H1 (cell line): ENCODE data around the gene TEKT4. TPM values are rescaled to one million over a fixed set of nuclear protein-coding genes. Genes with fewer than 3 reads are reported as not detected.

Experiments
- CTCF ChIA-PET: fragments of 300-600 bp; sonication (Branson Sonifier 250); formaldehyde crosslinking; loops from one replicate; lab custom pipeline; 2021; ENCODE audit not compliant: partially characterized antibody; lab: Charles Lee
- POLR2A ChIA-PET: fragments of 300-600 bp; sonication (Branson Sonifier 250); formaldehyde crosslinking; loops from one replicate; lab custom pipeline; 2021; ENCODE audit warnings: inconsistent platforms; ENCODE audit not compliant: partially characterized antibody; lab: Charles Lee
- DNase-seq, 2 experiments: peaks; one replicate each; pipeline versions ENCODE4 v3.0.0 to v3.0.0-alpha.2; 2010 to 2022; ENCODE audit warnings: low spot score in 2 of 2, low read depth in 1 of 2, mixed read lengths in 1 of 2
- FAIRE-seq: peaks from 2 replicates; lab custom pipeline; 2011; peaks lifted over from hg19 to GRCh38; lab: Jason Lieb, UNC
- H2AFZ ChIP-seq: 2 replicates; pipeline ENCODE4 v1.8.1; 2012; ENCODE audit warnings: low read length, inconsistent platforms
- H2AK5ac ChIP-seq: 2 replicates; pipeline ENCODE4 v1.6.1; 2013; ENCODE audit warnings: low read depth, low read length
- H2BK120ac ChIP-seq: replicated peaks from 2 replicates; pipeline ENCODE3; 2013; ENCODE audit warnings: low read depth, low read length, inconsistent platforms
- H2BK12ac ChIP-seq: 2 replicates; pipeline ENCODE4 v1.6.1; 2013; ENCODE audit warnings: low read depth, low read length
- H2BK15ac ChIP-seq: 2 replicates; pipeline ENCODE4 v1.6.1; 2013; ENCODE audit warnings: low read length
- H2BK20ac ChIP-seq: 2 replicates; pipeline ENCODE4 v1.6.1; 2013; ENCODE audit warnings: low read length
- H2BK5ac ChIP-seq: 2 replicates; pipeline ENCODE4 v1.6.1; 2013; ENCODE audit warnings: low read depth, low read length
- H3K14ac ChIP-seq: 2 replicates; pipeline ENCODE4 v1.6.1; 2013; ENCODE audit warnings: inconsistent platforms; ENCODE audit not compliant: insufficient read length
- H3K18ac ChIP-seq: 2 replicates; pipeline ENCODE4 v1.6.1; 2013; ENCODE audit warnings: low read length; ENCODE audit errors: extremely low read depth
- H3K23ac ChIP-seq: 2 replicates; pipeline ENCODE4 v1.6.1; 2013; ENCODE audit warnings: inconsistent platforms; ENCODE audit not compliant: insufficient read length
- H3K23me2 ChIP-seq: 2 replicates; pipeline ENCODE4 v1.6.1; 2013; ENCODE audit warnings: low read depth, low read length
- H3K27ac ChIP-seq: 2 replicates; pipeline ENCODE4 v1.6.1; 2011; ENCODE audit warnings: low read depth, low read length, inconsistent platforms
- H3K27me3 ChIP-seq, 4 experiments: replicated peaks in 1 of 4; 1 replicate in 1 of 4; 2 replicates in 3 of 4; pipeline versions ENCODE4 v1.6.1 to v1.8.1; 2011 to 2013; ENCODE audit warnings: low read length in 3 of 4, mild to moderate bottlenecking in 3 of 4, inconsistent platforms in 2 of 4, mixed read lengths in 2 of 4, moderate library complexity in 1 of 4; ENCODE audit not compliant: control insufficient read depth in 3 of 4, insufficient read depth in 3 of 4; ENCODE audit errors: extremely low read depth in 1 of 4
- H3K36me3 ChIP-seq, 4 experiments: 2 replicates each; pipeline versions ENCODE4 v1.6.1 to v1.8.1; 2011 to 2013; ENCODE audit warnings: mild to moderate bottlenecking in 4 of 4, low read length in 3 of 4, moderate library complexity in 2 of 4, control low read depth in 1 of 4, inconsistent platforms in 1 of 4; ENCODE audit not compliant: insufficient read depth in 4 of 4, control insufficient read depth in 2 of 4
- H3K4ac ChIP-seq: replicated peaks from 2 replicates; pipeline ENCODE3; 2013; ENCODE audit warnings: low read length, low read depth, mixed read lengths, inconsistent platforms; ENCODE audit not compliant: insufficient read length
- H3K4me1 ChIP-seq, 4 experiments: replicated peaks in 1 of 4; 1 replicate in 1 of 4; 2 replicates in 3 of 4; pipeline versions ENCODE4 v1.6.1 to v1.8.1; 2011 to 2013; ENCODE audit warnings: low read length in 3 of 4, inconsistent platforms in 2 of 4, mixed read lengths in 1 of 4; ENCODE audit not compliant: insufficient read depth in 4 of 4, control insufficient read depth in 3 of 4
- H3K4me2 ChIP-seq, 2 experiments: 2 replicates each; pipeline versions ENCODE4 v1.6.1 to v1.8.1; 2011 to 2013; ENCODE audit warnings: low read depth in 2 of 2, low read length in 2 of 2, control low read depth in 1 of 2, inconsistent platforms in 1 of 2, mild to moderate bottlenecking in 1 of 2; ENCODE audit not compliant: insufficient read depth in 1 of 2
- H3K4me3 ChIP-seq, 4 experiments: fragments of 200-600, 300-600 bp in 1 of 4; sonication (generic), shearing (Covaris generic), sonication (Bioruptor Twin) in 1 of 4; 2 replicates each; pipeline versions ENCODE4 v1.5.1 to v1.8.1; 2011 to 2016; ENCODE audit warnings: low read length in 4 of 4, low read depth in 3 of 4, control low read depth in 2 of 4, inconsistent platforms in 2 of 4, mild to moderate bottlenecking in 2 of 4, mixed read lengths in 1 of 4, moderate library complexity in 1 of 4; ENCODE audit not compliant: insufficient read depth in 2 of 4; ENCODE audit errors: extremely low read depth in 1 of 4
- H3K56ac ChIP-seq: replicated peaks from 2 replicates; pipeline ENCODE3; 2013; ENCODE audit warnings: low read depth, mild to moderate bottlenecking, mixed read lengths, low read length, inconsistent platforms; ENCODE audit not compliant: insufficient read length
- H3K79me1 ChIP-seq: 2 replicates; pipeline ENCODE4 v1.6.1; 2013; ENCODE audit warnings: low read depth, low read length, control low read depth
- H3K79me2 ChIP-seq, 2 experiments: 2 replicates each; pipeline versions ENCODE4 v1.6.1 to v1.8.1; 2012 to 2013; ENCODE audit warnings: low read length in 2 of 2, mild to moderate bottlenecking in 2 of 2, inconsistent platforms in 1 of 2; ENCODE audit not compliant: insufficient read depth in 2 of 2, control insufficient read depth in 1 of 2
- H3K9ac ChIP-seq, 4 experiments: replicated peaks in 1 of 4; 1 replicate in 1 of 4; 2 replicates in 3 of 4; pipeline versions ENCODE4 v1.6.1 to v1.8.1; 2011 to 2013; ENCODE audit warnings: low read depth in 3 of 4, low read length in 3 of 4, control low read depth in 2 of 4, mild to moderate bottlenecking in 2 of 4, moderate library complexity in 2 of 4, inconsistent platforms in 1 of 4; ENCODE audit errors: extremely low read depth in 1 of 4
- H3K9me3 ChIP-seq, 2 experiments: 2 replicates each; pipeline versions ENCODE4 v1.6.1 to v1.8.1; 2012 to 2013; ENCODE audit warnings: mild to moderate bottlenecking in 2 of 2, moderate library complexity in 2 of 2, control low read depth in 1 of 2, inconsistent platforms in 1 of 2, low read depth in 1 of 2, low read length in 1 of 2, mixed read lengths in 1 of 2; ENCODE audit not compliant: insufficient read depth in 2 of 2
- H4K20me1 ChIP-seq, 2 experiments: replicated peaks in 1 of 2; 2 replicates each; pipeline versions ENCODE3 to v1.8.1; 2011 to 2013; ENCODE audit warnings: inconsistent platforms in 2 of 2, low read length in 2 of 2, mild to moderate bottlenecking in 1 of 2; ENCODE audit not compliant: insufficient read depth in 2 of 2, control insufficient read depth in 1 of 2
- H4K5ac ChIP-seq: 2 replicates; pipeline ENCODE4 v1.6.1; 2013; ENCODE audit warnings: low read length, low read depth, mixed read lengths, inconsistent platforms; ENCODE audit not compliant: insufficient read length
- H4K8ac ChIP-seq: 2 replicates; pipeline ENCODE4 v1.8.0; 2013; ENCODE audit warnings: mild to moderate bottlenecking, moderate library complexity, low read length, inconsistent platforms; ENCODE audit not compliant: insufficient read depth; ENCODE audit errors: extremely low read depth
- H4K91ac ChIP-seq: replicated peaks from 2 replicates; pipeline ENCODE3; 2013; ENCODE audit warnings: low read length, mixed read lengths, inconsistent platforms; ENCODE audit not compliant: insufficient read length
- CTCF ChIP-seq, 3 experiments: IDR thresholded peaks; 1 replicate in 2 of 3; 2 replicates in 1 of 3; pipeline versions ENCODE4 v1.5.1 to v1.6.1; 2011; ENCODE audit warnings: low read length in 3 of 3, mild to moderate bottlenecking in 3 of 3, inconsistent platforms in 2 of 3, low read depth in 1 of 3, moderate library complexity in 1 of 3; ENCODE audit not compliant: insufficient read depth in 1 of 3; ENCODE audit errors: control extremely low read depth in 1 of 3
- RXRA ChIP-seq: IDR thresholded peaks from 2 replicates; pipeline ENCODE4 v1.6.1; 2011; ENCODE audit warnings: low read depth, mild to moderate bottlenecking, low read length, moderate library complexity; ENCODE audit not compliant: insufficient read depth
- SRF ChIP-seq: IDR thresholded peaks from 2 replicates; pipeline ENCODE4 v1.6.1; 2011; ENCODE audit warnings: mild to moderate bottlenecking, low read depth, low read length, moderate library complexity
- SUZ12 ChIP-seq: fragments of 200-600 bp; sonication (generic); IDR thresholded peaks from 2 replicates; pipeline ENCODE4 v1.6.1; 2012; ENCODE audit warnings: mild to moderate bottlenecking, inconsistent platforms, low read length, moderate library complexity, mixed read lengths
- WGBS, 2 experiments: shearing (Covaris generic) in 1 of 2; methylation state at CpG; one replicate each; pipeline versions ENCODE4 v1.1.6 to v1.1.7; 2013 to 2015; ENCODE audit warnings: low lambda C conversion rate in 2 of 2, mixed read lengths in 2 of 2, inconsistent platforms in 1 of 2, low coverage in 1 of 2, missing lambda C conversion rate in 1 of 2; ENCODE audit not compliant: insufficient replicate concordance in 2 of 2, insufficient coverage in 1 of 2, insufficient read length in 1 of 2; ENCODE audit errors: extremely low coverage in 1 of 2, missing lambda C conversion rate in 1 of 2; 5-methylcytosine and 5-hydroxymethylcytosine counted together
- polyA plus RNA-seq, 7 experiments: library from polyadenylated mRNA; depleted of rRNA in 3 of 7; stranded (reverse) in 5 of 7; unstranded in 2 of 7; fragments of >200 nt in 5 of 7; fragments of 200-250 nt in 2 of 7; gene quantifications; 1 replicate in 5 of 7; 2 replicates in 1 of 7; 4 replicates in 1 of 7; pipeline versions ENCODE4 v1.2.1 to v1.2.3, GENCODE V29; 2011 to 2013; ENCODE audit warnings: missing spikeins in 2 of 7, mixed read lengths in 2 of 7
- total RNA-seq: library from RNA; stranded (reverse); fragmentation: NEBNext Ultra II Directional; extraction: Animal tissue kit (Norgen Biotek cat#: 25700); gene quantifications from 2 replicates; pipeline ENCODE4 v1.2.1, GENCODE V29; 2021
- TF ChIP-seq, protein P1 (sequence below): IDR thresholded peaks from 2 replicates; pipeline ENCODE4 v1.6.1; 2012; ENCODE audit warnings: inconsistent platforms

TEKT4 gene
- total and polyA plus RNA-seq, 2 of the 8 experiments (the other 6 are each of a cell fraction or from before 2014, with no cell fraction given) = not detected

GRCh38 chr2:94875064-94875819, 4.0 kb downstream of the TEKT4 start:
- Histone ChIP-seq H3K4me3 (no peak overlapping the region), H3K36me3 (no peaks in the 10 kb centered on the region), H3K56ac (no peak overlapping the region), H3K9me3 (peaks cover 62 to 100% of the 10 kb centered on the region in 2 experiments; a peak in 3 of 4 replicates), H3K27ac (no peak overlapping the region), H2BK12ac (no peak overlapping the region), H4K5ac (no peak overlapping the region), H4K20me1 (no peaks in the 10 kb centered on the region), H3K9ac (no peak overlapping the region), H2BK5ac (no peak overlapping the region), H3K4me1 (no peaks in the 10 kb centered on the region; a peak in 1 of 7 replicates), H3K79me2 (no peaks in the 10 kb centered on the region), H3K18ac (no peak overlapping the region), H3K79me1 (no peaks in the 10 kb centered on the region), H3K4ac (no peak overlapping the region), H3K4me2 (no peak overlapping the region), H4K91ac (no peak overlapping the region), H3K23ac (no peak overlapping the region), H2AK5ac (no peak overlapping the region), H2AFZ (no peak overlapping the region), H2BK15ac (no peak overlapping the region), H3K27me3 (peaks cover 0 to 4% (median 0%) of the 10 kb centered on the region in 4 experiments; a peak in 1 of 7 replicates), H3K23me2 (no peaks in the 10 kb centered on the region), H2BK120ac (no peak overlapping the region), H2BK20ac (no peak overlapping the region), H4K8ac (no peak overlapping the region), H3K14ac (no peak overlapping the region)
- TF ChIP-seq SRF (no peak), RXRA (no peak), SUZ12 (no peak), CTCF (IDR thresholded peaks at IDR 0.05; ENCODE audit: control extremely low read depth in 1 of 3, insufficient read depth in 1 of 3, low read depth in 1 of 3, low read length in 3 of 3) (no peak)
- TF ChIP-seq, protein P1, sequence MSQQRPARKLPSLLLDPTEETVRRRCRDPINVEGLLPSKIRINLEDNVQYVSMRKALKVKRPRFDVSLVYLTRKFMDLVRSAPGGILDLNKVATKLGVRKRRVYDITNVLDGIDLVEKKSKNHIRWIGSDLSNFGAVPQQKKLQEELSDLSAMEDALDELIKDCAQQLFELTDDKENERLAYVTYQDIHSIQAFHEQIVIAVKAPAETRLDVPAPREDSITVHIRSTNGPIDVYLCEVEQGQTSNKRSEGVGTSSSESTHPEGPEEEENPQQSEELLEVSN = no peak
- DNase-seq = no peak
- ChIA-PET CTCF (no interaction called here), POLR2A (no interaction called here)
- WGBS, 2 experiments = 88% methylated on average over 16 of the region's 22 CpGs; no CpG with 5 or more reads in 1 of the 2 experiments
- no peak for FAIRE-seq
